Measurements from ENCODE around the gene CEACAM4.

The CEACAM4 gene

DNA sequence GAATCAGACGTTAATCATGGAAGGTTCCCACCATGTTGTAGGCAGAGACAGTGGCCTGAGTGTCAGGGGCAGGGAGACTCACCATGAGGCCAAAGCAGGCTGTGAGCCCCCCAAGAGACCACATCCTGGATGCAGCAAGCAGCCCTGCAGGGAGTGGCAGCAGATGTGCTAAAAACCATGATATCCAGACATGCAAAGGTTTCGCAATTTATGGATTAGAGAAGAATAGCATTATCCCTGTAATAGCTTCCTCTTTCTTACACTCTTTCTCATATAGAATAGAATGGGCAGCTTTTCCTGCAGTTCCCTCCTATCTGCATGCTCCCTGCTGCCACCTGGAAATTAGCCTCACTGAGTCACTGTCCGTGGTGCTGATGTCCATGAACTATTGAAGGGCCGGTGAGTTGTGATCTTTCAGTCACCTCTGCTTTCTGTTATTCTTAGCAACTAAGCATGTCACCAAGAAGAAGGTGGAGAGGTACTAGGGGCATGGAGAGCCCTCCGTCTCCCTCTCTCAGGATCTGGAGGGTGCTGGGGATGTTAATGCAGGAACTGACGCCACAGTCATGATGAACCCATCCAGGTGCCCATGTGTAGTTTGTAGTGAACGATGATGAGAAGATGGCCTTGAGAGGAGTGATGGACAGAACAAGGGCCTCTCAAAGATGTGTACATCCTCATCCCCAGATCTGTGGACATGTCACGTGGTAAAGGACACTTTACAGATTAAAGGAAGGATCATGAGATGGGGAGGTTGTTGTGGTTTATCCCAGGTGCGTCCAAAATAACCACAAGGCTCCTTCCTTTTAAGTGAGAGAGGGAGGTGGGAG is 9.9 kb downstream of the CEACAM4 start:
- DNase-seq = no peak

DNA sequence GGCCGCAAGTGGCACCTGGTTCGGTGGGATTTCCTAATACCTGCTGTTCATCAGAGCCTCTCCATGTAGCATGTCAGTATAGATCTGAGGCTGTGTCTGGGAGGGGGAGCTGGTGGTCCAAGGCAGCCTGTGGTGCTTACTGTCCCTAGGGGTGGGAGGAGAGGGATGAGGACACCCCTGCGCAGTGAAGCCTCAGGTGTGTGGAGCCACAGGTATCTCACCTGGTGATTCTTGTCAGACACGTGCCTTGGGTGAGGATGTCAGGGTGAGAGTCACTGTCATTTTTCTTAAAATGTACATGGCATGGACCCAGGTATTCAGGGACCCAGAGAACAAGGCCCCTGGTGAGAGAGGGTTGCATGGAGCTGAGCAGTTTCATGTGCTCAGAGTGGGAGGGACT is 11.7 kb downstream of the CEACAM4 start:
- DNase-seq = no peak

DNA sequence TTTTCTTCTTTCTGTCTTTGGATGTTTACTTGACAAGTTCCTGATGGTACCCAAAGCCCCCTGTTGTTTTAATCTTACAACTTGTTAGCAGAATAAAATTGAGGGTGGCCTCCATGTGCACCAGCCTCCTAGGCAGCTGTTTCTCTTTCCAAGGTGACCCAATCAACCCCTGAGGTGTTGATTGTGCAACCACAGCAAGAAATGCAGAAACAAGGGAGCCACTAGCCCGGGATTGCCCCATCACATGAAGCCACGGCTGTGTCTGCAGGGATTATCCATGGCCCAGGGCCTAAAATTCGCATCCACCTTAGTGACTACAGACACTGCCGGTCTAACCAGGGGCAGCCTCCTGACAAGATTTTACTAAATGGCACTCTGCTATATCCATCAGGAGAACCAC is 14.4 kb downstream of the CEACAM4 start:
- DNase-seq = no peak

DNA sequence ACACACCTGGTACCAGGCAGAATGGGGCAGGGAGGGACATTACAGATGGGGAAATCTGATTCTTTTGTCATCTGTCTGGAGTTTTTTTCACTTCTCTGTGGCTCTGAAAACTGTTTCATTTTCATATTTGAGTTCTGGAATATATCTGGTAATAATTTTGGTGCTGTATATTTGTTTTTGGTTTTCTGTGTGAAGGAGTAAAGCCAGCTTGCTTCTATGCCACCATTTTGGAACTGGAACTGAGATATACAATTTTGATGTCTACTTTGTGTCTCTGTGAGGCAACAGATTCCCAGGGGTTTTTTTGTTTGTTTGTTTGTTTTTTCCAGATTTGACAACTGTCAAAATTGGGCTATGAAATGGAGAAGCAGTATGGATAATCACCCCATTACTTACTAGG is 16.1 kb downstream of the CEACAM4 start:
- DNase-seq = no peak

DNA sequence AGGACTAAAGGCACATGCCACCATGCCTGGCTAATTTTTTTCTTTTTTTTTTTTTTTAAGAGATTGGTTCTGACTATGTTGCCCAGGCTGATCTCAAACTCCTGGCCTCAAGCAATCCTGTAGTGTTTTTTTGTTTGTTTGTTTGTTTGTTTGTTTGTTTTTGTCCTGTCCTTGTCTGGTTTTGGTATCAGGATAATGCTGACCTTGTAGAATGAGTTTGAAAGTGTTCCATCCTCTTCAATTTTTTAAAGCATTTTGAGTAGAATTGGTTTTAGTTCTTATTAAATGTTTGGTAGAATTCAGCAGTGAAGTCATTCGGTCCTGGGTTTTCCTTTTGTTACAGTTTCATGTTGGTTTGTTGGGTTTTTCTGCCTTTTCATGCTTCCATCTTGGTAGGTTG is 19.2 kb downstream of the CEACAM4 start:
- DNase-seq = no peak

DNA sequence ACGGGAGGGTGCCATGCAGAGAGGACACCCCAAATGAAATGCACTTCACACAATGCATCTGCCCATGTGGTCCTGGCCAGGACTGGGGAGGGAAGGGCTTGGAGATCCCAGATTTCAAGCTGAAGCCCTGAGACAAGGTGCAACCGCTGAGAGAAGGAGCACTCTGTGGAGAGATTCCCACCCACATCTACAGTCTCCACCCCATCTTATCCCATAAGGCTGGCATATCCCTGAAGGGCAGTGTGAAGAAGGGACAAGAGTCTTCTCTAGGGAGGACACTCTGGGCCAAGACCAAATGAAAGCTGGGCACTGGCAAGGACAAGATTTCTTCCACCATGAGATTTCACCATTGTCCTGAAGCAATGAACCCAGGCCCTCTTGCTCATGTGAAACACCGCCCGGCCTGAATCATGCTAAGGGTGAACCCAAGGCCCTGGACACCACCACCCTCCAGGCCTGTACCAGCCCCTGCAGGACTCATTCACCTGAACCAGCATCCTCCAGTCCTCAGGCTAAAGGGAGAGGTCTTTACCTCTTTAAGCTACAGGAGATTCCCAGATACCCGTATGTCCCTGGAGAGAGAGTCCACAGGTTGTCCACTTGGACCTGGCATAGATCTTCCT is 20.5 kb downstream of the CEACAM4 start:
- no peak for DNase-seq

DNA sequence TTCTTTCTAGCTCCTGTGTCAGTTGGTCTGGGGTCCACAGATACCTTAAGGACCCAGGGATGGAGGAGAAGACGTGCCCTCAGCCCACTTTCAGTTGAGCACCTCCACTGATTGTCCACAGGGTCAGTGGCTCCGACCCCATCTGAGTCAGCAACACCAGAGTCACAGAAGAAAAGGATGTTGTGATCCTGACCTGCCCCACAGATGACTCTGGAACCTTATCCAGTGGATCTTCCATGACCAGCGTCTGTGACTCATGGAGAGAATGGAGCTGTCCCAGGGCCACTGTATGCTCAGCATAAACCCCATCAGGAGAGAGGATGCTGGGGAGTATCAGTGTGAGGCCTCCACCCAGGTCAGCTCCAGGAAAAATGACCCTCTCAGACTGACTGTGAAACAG is 22.0 kb downstream of the CEACAM4 start:
- DNase-seq = no peak

DNA sequence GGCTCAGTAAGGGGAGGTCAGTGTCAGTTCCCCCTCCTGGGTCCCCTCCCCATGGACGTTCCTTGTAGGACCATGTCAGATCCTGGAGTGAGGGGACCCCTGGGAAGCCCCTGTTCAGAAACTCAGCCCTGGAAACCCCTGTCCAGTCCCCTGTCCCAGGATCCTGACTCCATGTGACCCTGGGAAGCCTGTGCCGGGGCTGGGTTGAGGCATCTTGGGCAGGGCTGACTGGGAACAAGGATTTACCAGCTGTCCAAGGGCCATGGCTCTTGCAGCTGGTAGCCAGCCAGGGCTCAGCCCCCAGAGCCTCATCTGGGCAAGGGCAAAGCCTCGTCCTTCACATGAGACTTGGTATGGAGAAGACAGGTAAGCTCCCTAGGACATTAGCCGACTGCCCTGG is 25.1 kb downstream of the CEACAM4 start:
- DNase-seq = no peak

DNA sequence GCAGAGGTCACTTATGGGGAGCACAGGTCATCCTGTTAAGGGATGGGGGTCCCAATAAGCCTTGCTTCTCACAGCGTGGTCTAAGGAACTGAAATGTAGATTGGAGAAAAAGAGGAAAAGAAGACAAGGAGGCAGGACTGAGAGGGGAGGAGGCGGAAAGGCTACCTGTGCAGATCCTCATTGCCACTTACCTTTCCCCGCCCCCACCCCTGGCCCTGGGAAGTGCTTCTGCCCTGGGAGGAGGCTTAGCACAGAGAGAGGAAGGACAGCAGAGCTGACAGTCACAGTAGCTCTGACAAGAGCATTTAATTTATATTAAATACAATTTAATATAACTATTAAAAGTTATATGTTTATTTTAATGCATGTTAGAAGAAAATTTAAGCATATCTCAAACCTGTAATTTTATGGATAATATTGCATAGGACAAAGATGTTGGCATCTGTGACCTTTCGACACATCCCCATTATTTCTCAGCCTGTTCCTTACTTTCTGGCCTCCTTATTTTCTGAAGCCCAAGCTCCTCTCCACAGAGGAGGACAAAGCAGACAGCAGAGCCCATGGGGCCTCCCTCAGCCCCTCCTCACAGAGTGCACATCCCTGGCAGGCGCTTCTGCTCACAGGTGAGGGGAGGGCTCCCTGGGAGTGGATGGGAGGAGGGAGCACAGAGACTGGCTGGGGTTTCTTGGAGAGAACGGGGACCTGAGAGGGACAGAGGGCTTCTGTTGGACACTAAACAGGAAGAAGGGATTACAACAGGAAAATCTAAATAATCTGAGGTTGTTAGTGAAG is 27.5 kb downstream of the CEACAM4 start:
- no peak for DNase-seq

DNA sequence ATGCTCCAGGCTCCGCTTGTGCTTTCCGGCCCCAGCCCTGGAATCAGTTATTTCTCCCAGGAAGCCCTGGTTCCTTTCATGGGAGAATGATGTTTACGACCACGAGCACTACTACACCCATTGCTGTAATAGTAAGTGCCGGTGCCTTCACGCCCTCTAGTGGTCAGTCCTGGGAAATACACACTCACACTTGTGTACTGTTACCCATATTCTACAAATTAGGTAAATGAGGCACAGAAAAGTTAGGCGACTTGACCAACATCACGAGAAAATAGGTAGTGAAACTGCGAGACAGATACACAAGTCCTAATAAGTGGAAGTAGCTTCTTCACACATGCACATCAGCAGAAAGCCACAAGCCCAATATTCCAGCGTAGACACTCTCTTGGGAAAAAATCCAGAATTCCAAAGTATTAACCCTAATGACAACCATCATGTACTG is 29.3 kb downstream of the CEACAM4 start:
- no peak for DNase-seq

DNA sequence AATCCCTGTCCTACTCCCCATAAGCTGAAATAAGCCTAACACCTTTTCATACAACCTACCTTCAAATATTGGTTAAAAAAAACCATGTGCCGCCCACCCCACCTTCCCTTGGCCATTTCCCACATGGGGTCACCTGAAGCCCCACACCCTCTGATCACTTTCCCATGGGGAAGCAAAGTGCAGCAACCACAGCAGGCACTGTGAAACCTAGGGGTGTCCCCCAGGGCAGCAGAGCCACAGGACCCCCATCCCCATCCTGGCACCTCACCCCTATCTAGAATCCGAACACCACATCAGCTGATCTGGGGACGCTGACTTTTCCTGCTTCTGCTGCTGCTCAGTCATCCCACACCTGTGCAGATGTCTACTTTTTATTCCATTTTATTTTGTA is 31.0 kb downstream of the CEACAM4 start:
- DNase-seq = no peak

DNA sequence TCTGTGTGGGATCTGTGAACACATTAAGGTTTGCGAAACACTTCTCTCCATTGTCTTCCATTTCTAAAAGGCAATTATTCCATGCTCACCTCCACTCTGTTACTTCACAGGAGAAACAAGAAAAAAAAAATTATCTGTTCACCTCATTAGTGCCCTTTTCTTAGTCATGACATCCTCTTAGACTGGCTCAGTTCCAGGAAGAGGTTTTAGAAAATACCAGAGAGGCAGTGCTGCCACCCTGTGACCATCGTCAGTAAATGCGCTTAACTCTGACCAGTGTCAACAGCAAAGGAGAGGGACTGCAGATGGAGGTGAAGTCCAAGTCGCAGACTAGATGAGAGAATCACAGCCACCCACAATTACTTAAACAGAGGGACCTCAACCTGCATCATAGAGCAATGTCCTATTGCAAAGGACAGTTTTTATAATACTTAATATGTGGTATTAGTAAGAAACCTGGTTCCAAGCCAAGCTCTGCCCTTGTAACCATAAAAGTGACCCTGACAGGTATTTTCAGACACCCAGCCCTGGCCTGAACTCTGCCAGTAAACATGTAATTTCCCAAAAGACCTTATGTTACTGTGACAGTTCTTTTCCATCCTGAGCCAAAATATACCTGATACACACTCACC is 31.5 kb downstream of the CEACAM4 start:
- DNase-seq = peak; percentile 7

DNA sequence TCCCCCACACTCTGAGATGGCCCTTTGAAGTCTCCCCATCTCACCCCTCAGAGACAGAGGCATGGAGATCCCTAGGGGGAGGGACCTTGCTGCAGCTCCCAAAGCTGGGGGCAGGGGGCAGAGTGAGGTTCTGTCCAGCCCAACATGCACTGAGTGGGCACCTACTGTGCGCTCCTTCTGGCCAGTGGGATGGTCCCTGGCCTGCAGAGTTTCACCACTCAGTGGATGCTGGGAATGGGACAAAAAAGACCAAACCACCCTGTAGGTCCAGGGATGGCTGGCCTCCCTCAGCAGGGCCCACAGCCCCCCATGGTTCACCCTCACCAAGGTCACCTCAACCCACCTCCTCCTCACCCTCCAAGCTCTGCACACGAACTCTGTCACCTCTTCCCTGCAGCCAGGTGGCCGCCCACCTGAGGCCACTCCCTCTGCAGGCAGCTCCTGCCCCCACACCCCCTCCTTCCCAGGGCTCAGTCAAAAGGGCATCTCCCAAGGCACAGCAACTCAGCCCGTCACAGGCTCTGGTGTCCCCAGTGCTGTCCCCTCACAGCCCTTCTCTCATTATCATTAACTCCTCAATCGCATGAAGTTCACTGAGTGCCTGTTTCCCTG is 34.8 kb downstream of the CEACAM4 start:
- DNase-seq = no peak

DNA sequence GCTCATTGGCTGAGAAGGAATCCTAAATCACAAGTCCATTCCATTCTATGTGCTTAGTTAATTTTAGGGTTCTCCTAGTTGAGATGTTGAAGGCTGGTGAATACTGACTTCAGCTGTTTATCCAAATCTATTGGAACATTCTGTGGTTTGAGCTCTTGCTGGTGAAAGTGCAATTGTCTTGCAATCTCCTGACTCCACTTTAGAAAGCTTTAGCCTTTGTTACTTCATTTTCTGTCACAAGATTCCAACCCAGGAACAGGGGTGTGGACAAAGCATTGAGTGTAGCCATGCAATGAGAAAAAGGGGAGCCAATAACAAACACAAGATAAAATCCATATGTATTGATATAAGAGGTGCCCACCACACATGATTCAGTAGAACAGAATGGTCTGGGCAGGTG is 35.9 kb downstream of the CEACAM4 start:
- no peak for DNase-seq

DNA sequence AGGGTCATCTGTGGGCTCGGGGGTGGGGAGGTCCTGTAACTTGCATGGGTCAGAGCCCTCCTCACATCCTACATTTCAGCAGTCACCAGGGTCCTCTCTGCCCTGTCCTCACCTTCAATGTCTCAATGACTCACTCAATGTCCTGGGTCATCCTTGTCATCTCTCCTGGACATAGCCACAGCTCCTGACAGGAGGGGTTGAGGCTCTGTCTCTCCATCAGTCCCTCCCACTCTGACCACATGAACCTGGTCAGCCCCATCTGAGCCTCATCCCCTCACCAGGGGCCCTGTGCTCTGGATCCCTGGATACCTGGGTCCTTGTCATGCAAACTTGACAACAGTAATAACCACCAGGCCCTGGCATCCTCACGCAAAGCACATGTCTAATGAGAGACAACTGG is 37.5 kb downstream of the CEACAM4 start:
- DNase-seq = no peak

DNA sequence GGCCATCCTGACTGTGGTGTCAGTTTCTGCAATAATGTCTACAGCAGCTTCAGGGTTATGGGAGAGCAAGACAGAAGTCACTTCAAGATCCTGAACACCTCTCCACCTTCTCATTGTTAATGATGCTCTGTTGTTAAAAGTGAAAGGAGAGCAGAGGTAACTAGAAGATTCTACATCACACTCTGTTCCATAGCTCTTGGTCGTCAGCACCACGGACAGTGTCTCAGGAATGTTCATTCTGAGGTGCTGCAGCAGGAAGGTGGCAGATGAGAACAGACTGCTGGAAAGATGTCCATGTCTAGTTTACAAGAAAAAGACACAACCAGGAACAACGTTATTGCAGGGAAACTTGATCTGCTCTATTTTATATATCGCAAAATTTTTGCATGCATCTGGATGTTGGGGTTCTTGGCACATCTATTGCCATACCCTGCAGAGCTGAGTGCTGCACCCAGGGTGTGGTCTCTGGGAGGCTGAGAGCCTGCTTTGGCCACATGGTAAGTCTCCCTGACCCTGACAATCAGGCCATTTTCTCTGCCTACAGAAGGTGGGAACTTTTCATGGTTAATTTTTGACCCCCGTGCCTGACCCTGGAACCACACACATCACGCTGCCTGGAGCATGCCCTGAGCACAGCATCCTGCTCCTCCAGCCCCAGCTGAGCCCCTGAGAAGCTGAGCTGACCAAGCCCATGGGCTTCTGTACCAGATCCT is 38.2 kb downstream of the CEACAM4 start:
- DNase-seq = no peak

DNA sequence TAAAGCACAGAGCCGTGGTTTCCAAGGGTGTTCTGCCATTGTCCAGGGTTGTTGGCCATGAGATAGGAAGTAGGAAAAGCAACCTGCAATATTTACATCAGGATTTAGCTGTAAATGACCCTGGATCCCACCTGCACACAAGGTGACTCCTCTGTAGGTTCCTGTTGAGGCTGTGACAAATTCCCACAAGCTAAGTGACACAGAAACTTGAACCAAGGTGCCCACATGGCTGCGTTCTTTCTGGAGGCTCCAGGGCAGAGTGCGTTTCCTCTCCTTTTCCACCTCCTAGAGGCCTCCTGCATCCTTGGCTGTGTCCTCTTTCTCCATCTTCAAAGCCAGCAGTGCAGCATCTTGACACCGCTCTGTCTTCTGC is 39.0 kb downstream of the CEACAM4 start:
- no peak for DNase-seq

DNA sequence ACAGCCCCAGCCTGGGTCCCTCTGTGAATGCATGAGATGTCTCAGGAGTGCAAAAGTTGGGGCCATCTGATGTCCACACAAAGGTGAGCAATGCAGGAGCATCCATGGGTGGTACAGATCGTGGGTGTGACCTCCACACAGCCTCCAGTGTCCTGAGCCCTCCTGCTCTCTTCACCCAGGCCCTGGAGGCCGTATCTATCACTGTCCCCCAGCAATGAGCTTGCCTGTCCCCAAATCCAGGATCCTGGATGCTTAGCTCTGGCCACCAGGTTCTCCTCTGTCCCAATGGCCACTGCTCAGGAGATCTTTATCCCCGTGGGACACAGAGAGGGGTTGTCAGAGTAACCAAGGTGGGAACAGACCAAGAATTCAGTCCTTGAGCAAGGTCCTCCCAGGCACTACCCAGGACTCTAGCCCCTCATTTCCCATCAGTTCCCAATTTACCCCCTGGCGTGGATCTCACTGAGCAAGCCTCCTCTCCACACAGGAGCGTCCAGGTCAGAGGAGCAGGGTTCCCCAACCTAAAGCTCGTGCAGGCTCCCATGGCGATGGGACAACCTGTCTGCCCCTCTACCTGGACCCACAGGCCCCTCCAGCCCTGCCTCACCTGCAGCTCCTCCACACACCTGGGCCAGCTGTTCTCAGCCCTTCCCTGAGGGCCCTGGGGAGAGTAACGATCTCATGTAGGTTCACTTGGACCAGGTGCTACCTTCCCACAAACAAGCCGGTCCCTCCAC is 39.6 kb downstream of the CEACAM4 start:
- DNase-seq = no peak

DNA sequence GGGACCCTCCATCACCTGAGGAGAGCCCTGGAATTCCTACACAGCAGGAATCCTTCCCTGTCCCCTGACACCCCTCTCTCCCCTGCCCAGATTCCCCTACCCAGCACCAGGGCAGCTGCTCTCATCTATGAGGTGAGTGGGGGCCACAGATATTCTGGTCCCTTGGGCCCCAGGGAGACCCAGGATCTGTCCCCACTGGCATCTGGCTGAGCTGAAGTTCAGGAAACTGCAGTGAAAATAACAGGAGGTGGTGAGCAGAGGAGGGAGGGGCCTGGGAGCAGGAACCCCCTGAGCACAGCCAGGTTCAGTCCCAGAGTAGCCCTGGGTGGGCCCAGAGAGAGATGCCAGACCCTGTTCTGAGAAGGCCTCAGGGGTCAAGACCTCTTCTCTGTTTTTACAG is 40.8 kb downstream of the CEACAM4 start:
- no peak for DNase-seq

DNA sequence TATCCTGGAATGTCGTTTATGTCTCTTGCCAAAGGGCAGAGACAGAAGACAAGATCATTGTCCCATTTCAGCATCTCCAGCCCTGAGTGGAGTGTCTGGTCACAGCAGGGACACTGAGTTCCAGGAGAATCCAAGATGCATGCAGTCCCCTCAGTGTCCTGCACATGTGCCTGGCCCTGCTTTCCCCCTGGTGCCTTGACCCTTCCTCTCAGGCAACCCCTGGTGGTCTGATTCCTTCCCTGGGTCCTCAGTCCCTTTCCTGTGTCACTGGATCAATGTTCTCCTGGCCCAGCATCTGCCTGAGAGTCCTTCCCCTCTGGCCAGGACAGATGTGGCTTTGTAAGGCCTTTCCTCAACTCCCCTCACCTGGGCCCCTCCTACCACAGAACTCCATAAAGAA is 41.9 kb downstream of the CEACAM4 start:
- no peak for DNase-seq

DNA sequence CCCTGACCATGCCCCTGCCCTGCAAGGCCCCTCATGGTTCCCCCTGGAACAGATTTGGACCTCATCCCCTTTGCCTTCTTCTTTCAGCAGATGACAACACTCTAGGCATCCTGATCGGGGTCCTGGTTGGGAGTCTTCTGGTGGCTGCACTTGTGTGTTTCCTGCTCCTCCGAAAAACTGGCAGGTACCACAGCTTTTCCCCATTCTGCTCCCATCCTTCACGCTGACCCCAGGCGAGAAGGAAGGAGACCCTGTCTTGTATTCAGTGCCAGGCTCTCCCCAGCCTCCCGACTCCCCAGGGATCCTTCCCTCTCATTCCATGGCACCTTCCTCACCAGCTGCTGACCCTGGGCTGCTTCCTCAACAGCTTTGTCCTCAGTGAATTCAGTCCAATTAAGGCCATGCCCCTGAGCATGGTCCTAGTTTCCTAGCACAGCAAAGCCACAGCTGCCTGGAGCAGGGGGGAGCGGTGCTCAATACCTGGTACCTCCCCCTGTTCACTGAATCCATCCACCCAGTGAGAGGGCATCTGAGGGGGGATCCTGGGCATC is 42.5 kb downstream of the CEACAM4 start:
- no peak for DNase-seq

Data from NCI-H524 treated with DMSO at 0.1 percent for 48 hours (cell line).